Neural progenitor cell (in vitro differentiated cells): ENCODE measurements around the gene PMEPA1.

Source experiments
- CTCF ChIP-seq: fragments of 200-600 bp; sonication (generic); IDR thresholded peaks from 2 replicates; pipeline ENCODE4 v1.5.1; 2017; ENCODE audit warnings: antibody characterized with exemption, mild to moderate bottlenecking
- EZH2 ChIP-seq: fragments of 200-600 bp; sonication (generic); IDR thresholded peaks from 2 replicates; pipeline ENCODE4 v1.6.1; 2017; ENCODE audit warnings: antibody characterized with exemption, mild to moderate bottlenecking, moderate library complexity

- no peak for TF ChIP-seq CTCF
- no peak for TF ChIP-seq EZH2
Observed at GRCh38 chr20:57683287-57683686, 26.5 kb downstream of the PMEPA1 start.
